ENCODE data around the gene ADAMTSL3. TPM values are rescaled to one million over a fixed set of nuclear protein-coding genes. Genes with fewer than 3 reads are reported as not detected.

Gene ADAMTSL3
- total RNA-seq, 2 experiments from 2014 or later: not detected

GRCh38 chr15:83745771-83746170 lies 91.8 kb downstream of the ADAMTSL3 start:
- Mint-ChIP-seq H3K9me3 (no peaks in the 10 kb centered on the region), H3K4me3 (no peak overlapping the region), H3K27me3 (no peaks in the 10 kb centered on the region), H3K4me1 (ENCODE audit: low read depth) (no peaks in the 10 kb centered on the region), H3K27ac (no peak overlapping the region), H3K36me3 (ENCODE audit: low read depth) (no peaks in the 10 kb centered on the region)
- Histone ChIP-seq H3K4me1 (ENCODE audit: insufficient read depth, low read length) (no peaks in the 10 kb centered on the region), H3K27me3 (ENCODE audit: control insufficient read depth in 1 of 2, insufficient read depth in 2 of 2, low read length in 2 of 2) (no peaks in the 10 kb centered on the region), H3K4me3 (ENCODE audit: low read length) (no peak overlapping the region), H3K27ac (ENCODE audit: low read depth in 1 of 2, low read length in 2 of 2) (no peak overlapping the region), H3K36me3 (ENCODE audit: insufficient read depth, low read length) (no peaks in the 10 kb centered on the region), H3K9me3 (ENCODE audit: control insufficient read depth in 1 of 2, insufficient read depth in 1 of 2, low read length in 2 of 2) (peaks cover 0 to 5% of the 10 kb centered on the region in 2 experiments)
- CTCF ChIA-PET: no interaction called here
- no peak for TF ChIP-seq CTCF (IDR thresholded peaks at IDR 0.05)
- POLR2A ChIA-PET: no interaction called here
- intact Hi-C loops (cut with DNase I, micrococcal nuclease): no loop called here
- ATAC-seq (ENCODE audit: poor library complexity) (no peak), DNase-seq (no peak)

- POLR2A ChIA-PET: no interaction called here
- no peak for ATAC-seq (ENCODE audit: poor library complexity)
- Histone ChIP-seq H3K27me3 (ENCODE audit: control insufficient read depth in 1 of 2, insufficient read depth in 2 of 2, low read length in 2 of 2) (no peaks in the 10 kb centered on the region), H3K27ac (ENCODE audit: low read depth in 1 of 2, low read length in 2 of 2) (no peak overlapping the region), H3K9me3 (ENCODE audit: control insufficient read depth in 1 of 2, insufficient read depth in 1 of 2, low read length in 2 of 2) (peaks cover 0 to 5% of the 10 kb centered on the region in 2 experiments), H3K4me1 (ENCODE audit: insufficient read depth, low read length) (no peaks in the 10 kb centered on the region), H3K4me3 (ENCODE audit: low read length) (no peak overlapping the region), H3K36me3 (ENCODE audit: insufficient read depth, low read length) (no peaks in the 10 kb centered on the region)
- CTCF ChIA-PET: no interaction called here
- Mint-ChIP-seq H3K4me1 (ENCODE audit: low read depth) (no peaks in the 10 kb centered on the region), H3K27ac (no peak overlapping the region), H3K36me3 (ENCODE audit: low read depth) (no peaks in the 10 kb centered on the region), H3K27me3 (no peaks in the 10 kb centered on the region), H3K4me3 (no peak overlapping the region), H3K9me3 (no peaks in the 10 kb centered on the region)
- DNase-seq: no peak
- no peak for TF ChIP-seq CTCF (IDR thresholded peaks at IDR 0.05)
- intact Hi-C loops (cut with DNase I, micrococcal nuclease): no loop called here
Measured at GRCh38 chr15:83746231-83746630, 92.3 kb downstream of the ADAMTSL3 start.

GRCh38 chr15:83747050-83747717 lies 93.3 kb downstream of the ADAMTSL3 start:
- Mint-ChIP-seq H3K36me3 (ENCODE audit: low read depth) (no peaks in the 10 kb centered on the region), H3K4me1 (ENCODE audit: low read depth) (no peaks in the 10 kb centered on the region), H3K4me3 (no peak overlapping the region), H3K27ac (no peak overlapping the region), H3K9me3 (no peaks in the 10 kb centered on the region), H3K27me3 (no peaks in the 10 kb centered on the region)
- H3K27ac ChIP-seq (ENCODE audit: low read depth in 1 of 2, low read length in 2 of 2): no peak overlapping the region
- intact Hi-C loops (cut with DNase I, micrococcal nuclease): no loop called here
- no peaks in the 10 kb centered on the region for H3K4me1 ChIP-seq (ENCODE audit: insufficient read depth, low read length)
- H3K4me3 ChIP-seq (ENCODE audit: low read length): no peak overlapping the region
- CTCF ChIA-PET: no interaction called here
- no peak for TF ChIP-seq CTCF (IDR thresholded peaks at IDR 0.05)
- no peaks in the 10 kb centered on the region for H3K27me3 ChIP-seq (ENCODE audit: control insufficient read depth in 1 of 2, insufficient read depth in 2 of 2, low read length in 2 of 2)
- POLR2A ChIA-PET: no interaction called here
- H3K36me3 ChIP-seq (ENCODE audit: insufficient read depth, low read length): no peaks in the 10 kb centered on the region
- ATAC-seq (ENCODE audit: poor library complexity): no peak
- DNase-seq: no peak
- peaks cover 0 to 5% of the 10 kb centered on the region in 2 experiments for H3K9me3 ChIP-seq (ENCODE audit: control insufficient read depth in 1 of 2, insufficient read depth in 1 of 2, low read length in 2 of 2)
